Upper lobe of left lung (tissue), 6 donors: ENCODE data around the gene TEX44. TPM values are rescaled to one million over a fixed set of nuclear protein-coding genes. Genes with fewer than 3 reads are reported as not detected.
"Not testable (repeated sequence)": the region's sequence is repeated elsewhere in the genome, so short reads cannot be mapped to it uniquely, and the experiment has no call there.

ENCODE experiments used
- ATAC-seq, 2 donors: fragments of 200-7000 bp; cut with Tn5 transposase; one replicate each; pipeline ENCODE4 v1.9.1; 2022; ENCODE audit warnings: mild to moderate bottlenecking in 2 of 2, moderate library complexity in 2 of 2; ENCODE audit not compliant: low FRiP score in 2 of 2
- DNase-seq, 2 donors: peaks; one replicate each; pipeline ENCODE4 v3.0.0-alpha.2; 2019 to 2020
- H3K27ac ChIP-seq, 4 donors: fragments of 200-600 bp; sonication (generic); one replicate each; pipeline ENCODE4 v1.5.1; 2016 to 2019
- H3K27me3 ChIP-seq, 4 donors: fragments of 200-600 bp; sonication (generic); one replicate each; pipeline ENCODE4 v1.5.1; 2017 to 2019
- H3K36me3 ChIP-seq, 4 donors: fragments of 200-600 bp; sonication (generic); one replicate each; pipeline ENCODE4 v1.5.1; 2016 to 2019
- H3K4me1 ChIP-seq, 4 donors: fragments of 200-600 bp; sonication (generic); one replicate each; pipeline ENCODE4 v1.5.1; 2018 to 2019
- H3K4me3 ChIP-seq, 4 donors: fragments of 200-600 bp; sonication (generic); one replicate each; pipeline ENCODE4 v1.5.1; 2017 to 2019; ENCODE audit warnings: mild to moderate bottlenecking in 2 of 4, moderate library complexity in 1 of 4
- H3K9me3 ChIP-seq, 4 donors: fragments of 200-600 bp; sonication (generic); one replicate each; pipeline ENCODE4 v1.5.1; 2018 to 2019
- CTCF ChIP-seq, 6 experiments: fragments of 450-650 bp in 4 of 6; fragments of 200-600 bp in 2 of 6; sonication (generic) in 2 of 6; IDR thresholded peaks; one replicate each; pipeline ENCODE4 v1.5.1; 2016 to 2019; ENCODE audit warnings: antibody characterized with exemption in 6 of 6
- EP300 ChIP-seq, 4 donors: sonication (generic); formaldehyde crosslinking; IDR thresholded peaks; one replicate each; pipeline ENCODE4 v1.5.1; 2017; ENCODE audit warnings: antibody characterized with exemption in 4 of 4, control low read depth in 2 of 4
- POLR2A ChIP-seq, 4 donors: fragments of 450-650 bp; IDR thresholded peaks; one replicate each; pipeline ENCODE4 v1.5.1; 2016 to 2017; ENCODE audit warnings: antibody characterized with exemption in 4 of 4, mild to moderate bottlenecking in 2 of 4
- POLR2AphosphoS5 ChIP-seq, 2 donors: sonication (generic); formaldehyde crosslinking; IDR thresholded peaks; one replicate each; pipeline ENCODE4 v1.5.1; 2017; ENCODE audit warnings: antibody characterized with exemption in 2 of 2
- WGBS, 2 donors: methylation state at CpG; one replicate each; pipeline ENCODE4 v1.1.5; 2017 to 2018; 5-methylcytosine and 5-hydroxymethylcytosine counted together
- total RNA-seq, 6 donors: library from RNA; depleted of rRNA in 4 of 6; stranded (reverse); fragments of >200 nt in 4 of 6; gene quantifications; one replicate each; pipeline versions ENCODE4 v1.1.0 to v1.2.1, GENCODE V29; 2016 to 2021
- donor health status: DM: no; HTN: no; CAD: no; lungs with moderate emphysema.
- donor health status: DM: no; HTN: yes; CAD: no; lungs with severe emphysema.

TEX44 gene
- total RNA-seq, 6 donors from 2014 or later: not detected

- no peaks in the 10 kb centered on the region for H3K36me3 ChIP-seq
- no peak overlapping the region for H3K27ac ChIP-seq
- no peak overlapping the region for H3K4me3 ChIP-seq
- ATAC-seq (no peak), DNase-seq (no peak)
- peaks cover 0 to 11% (median 5%) of the 10 kb centered on the region in 4 donors for H3K9me3 ChIP-seq
- H3K27me3 ChIP-seq: no peaks in the 10 kb centered on the region
- WGBS, 2 donors: 73 to 79% methylated on average over 3 of the region's 3 CpGs
- TF ChIP-seq CTCF (IDR thresholded peaks at IDR 0.05): no peak
- TF ChIP-seq EP300 (IDR thresholded peaks at IDR 0.05): no peak
- TF ChIP-seq POLR2A (IDR thresholded peaks at IDR 0.05): no peak
- TF ChIP-seq POLR2AphosphoS5 (IDR thresholded peaks at IDR 0.05): no peak
- peaks cover 16 to 28% (median 22%) of the 10 kb centered on the region in 4 donors for H3K4me1 ChIP-seq
Measured at GRCh38 chr2:231548752-231549151, 43.9 kb upstream of the TEX44 start.

DNA sequence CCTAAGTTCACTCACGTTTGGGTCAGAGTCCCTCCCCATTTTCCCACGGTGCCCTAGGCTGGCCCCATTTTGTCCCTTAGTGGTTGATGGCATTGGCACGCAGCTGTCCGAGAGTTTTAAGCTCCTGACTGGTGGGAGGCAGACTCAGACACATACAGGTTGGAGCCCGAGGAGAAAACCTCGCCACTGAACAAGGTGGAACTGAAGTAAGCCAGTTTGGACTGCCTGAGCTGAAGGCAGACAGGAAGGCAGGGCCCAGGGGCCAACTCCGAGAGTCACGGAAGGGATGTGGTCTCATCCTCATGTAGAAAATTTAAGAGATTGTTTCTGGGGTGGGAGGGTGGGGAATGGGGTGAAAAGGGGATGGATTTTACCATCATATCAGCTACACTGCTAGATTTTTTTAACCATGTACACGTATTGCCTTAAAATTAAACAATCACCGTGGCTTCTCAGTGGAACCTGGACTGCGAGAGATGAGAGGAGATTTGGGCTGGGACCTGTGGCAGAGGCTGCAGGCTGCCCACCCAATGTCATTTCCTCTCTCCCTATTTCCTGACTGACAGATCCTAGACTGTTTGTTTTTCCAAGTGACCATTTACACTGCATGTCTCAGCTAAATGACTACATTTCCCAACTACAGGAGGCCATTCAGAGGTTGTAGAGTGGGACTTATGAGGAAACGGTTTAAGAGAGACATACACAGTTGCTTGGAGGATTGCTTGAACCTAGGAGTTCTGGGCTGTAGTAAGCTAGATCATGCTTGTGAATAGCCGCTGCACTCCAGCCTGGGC lies 43.0 kb upstream of the TEX44 start:
- WGBS, 2 donors: 70 to 72% methylated on average over 12 to 13 of the region's 13 CpGs
- ATAC-seq (no peak), DNase-seq (no peak)
- H3K9me3 ChIP-seq: peaks cover 0 to 11% (median 5%) of the 10 kb centered on the region in 4 donors
- H3K4me3 ChIP-seq: no peak overlapping the region
- no peak for TF ChIP-seq POLR2AphosphoS5 (IDR thresholded peaks at IDR 0.05)
- TF ChIP-seq POLR2A (IDR thresholded peaks at IDR 0.05): no peak
- TF ChIP-seq CTCF (IDR thresholded peaks at IDR 0.05): no peak
- no peak for TF ChIP-seq EP300 (IDR thresholded peaks at IDR 0.05)
- peaks cover 22 to 37% (median 30%) of the 10 kb centered on the region in 4 donors for H3K4me1 ChIP-seq
- peak overlapping the region in 3 of 4 donors; percentile 10 to 35 (median 27) for H3K27ac ChIP-seq
- no peaks in the 10 kb centered on the region for H3K36me3 ChIP-seq
- no peaks in the 10 kb centered on the region for H3K27me3 ChIP-seq

GRCh38 chr2:231552752-231553151 lies 39.9 kb upstream of the TEX44 start:
- H3K27ac ChIP-seq: no peak overlapping the region
- no peak for TF ChIP-seq POLR2AphosphoS5 (IDR thresholded peaks at IDR 0.05)
- TF ChIP-seq POLR2A (IDR thresholded peaks at IDR 0.05): no peak
- no peak for ATAC-seq
- no peaks in the 10 kb centered on the region for H3K27me3 ChIP-seq
- H3K36me3 ChIP-seq: no peaks in the 10 kb centered on the region
- peaks cover 0 to 11% (median 5%) of the 10 kb centered on the region in 4 donors for H3K9me3 ChIP-seq
- DNase-seq: no peak
- H3K4me1 ChIP-seq: peaks cover 15 to 30% (median 23%) of the 10 kb centered on the region in 4 donors
- H3K4me3 ChIP-seq: no peak overlapping the region

GRCh38 chr2:231554327-231554726 lies 38.3 kb upstream of the TEX44 start:
- 34 to 43% methylated on average over 8 of the region's 8 CpGs for WGBS, 2 donors
- ATAC-seq (peak in 1 of 2 donors; percentile 1), DNase-seq (no peak)
- no peak for TF ChIP-seq POLR2A (IDR thresholded peaks at IDR 0.05)
- TF ChIP-seq POLR2AphosphoS5 (IDR thresholded peaks at IDR 0.05): no peak
- no peak for TF ChIP-seq CTCF (IDR thresholded peaks at IDR 0.05)
- no peak for TF ChIP-seq EP300 (IDR thresholded peaks at IDR 0.05)
- H3K27ac ChIP-seq: peak overlapping the region; percentile 69 to 82 (median 78)
- H3K9me3 ChIP-seq: peaks cover 0 to 11% (median 5%) of the 10 kb centered on the region in 4 donors
- peaks cover 16 to 29% (median 24%) of the 10 kb centered on the region in 4 donors for H3K4me1 ChIP-seq
- no peaks in the 10 kb centered on the region for H3K27me3 ChIP-seq
- no peaks in the 10 kb centered on the region for H3K36me3 ChIP-seq
- peak overlapping the region; percentile 1 to 42 (median 24) for H3K4me3 ChIP-seq

- Histone ChIP-seq H3K9me3 (peaks cover 0 to 11% (median 5%) of the 10 kb centered on the region in 4 donors), H3K27me3 (no peaks in the 10 kb centered on the region), H3K4me1 (peaks cover 16 to 27% (median 23%) of the 10 kb centered on the region in 4 donors), H3K4me3 (peak overlapping the region in 3 of 4 donors; percentile 1 to 42 (median 33)), H3K36me3 (no peaks in the 10 kb centered on the region), H3K27ac (peak overlapping the region; percentile 69 to 82 (median 78))
- DNase-seq: peak; percentile 72 to 88
- WGBS, 2 donors: 46 to 56% methylated on average over 14 of the region's 14 CpGs
- peak; percentile 70 to 85 for ATAC-seq
- TF ChIP-seq EP300 (IDR thresholded peaks at IDR 0.05) (no peak), POLR2AphosphoS5 (IDR thresholded peaks at IDR 0.05) (peak in 1 of 2 donors; percentile 57)
Measured at GRCh38 chr2:231554748-231555545, 37.7 kb upstream of the TEX44 start.

DNA sequence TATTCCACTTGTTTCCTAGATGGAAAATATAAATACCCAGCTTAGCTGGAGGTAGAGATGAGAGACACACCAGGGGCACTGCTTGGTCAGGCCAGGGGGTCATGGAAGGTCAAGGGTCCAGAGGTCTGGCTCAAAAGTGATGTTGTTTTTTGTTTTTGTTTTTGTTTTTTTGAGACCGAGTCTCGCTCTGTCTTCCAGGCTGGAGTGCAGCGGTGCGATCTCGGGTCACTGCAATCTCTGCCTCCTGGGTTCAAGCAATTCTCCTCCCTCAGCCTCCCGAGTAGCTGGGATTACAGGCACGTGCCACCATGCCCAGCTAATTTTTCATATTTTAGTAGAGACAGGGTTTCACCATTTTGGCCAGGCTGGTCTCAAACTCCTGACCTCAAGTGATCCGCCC lies 36.2 kb upstream of the TEX44 start:
- peaks cover 16 to 27% (median 20%) of the 10 kb centered on the region in 4 donors for H3K4me1 ChIP-seq
- H3K4me3 ChIP-seq, DNase-seq, ATAC-seq, H3K36me3 ChIP-seq, H3K27me3 ChIP-seq: not testable (repeated sequence)
- H3K9me3 ChIP-seq: peaks cover 0 to 11% (median 5%) of the 10 kb centered on the region in 4 donors
- peak overlapping the region in 2 of 4 donors; percentile 22 to 72 for H3K27ac ChIP-seq
- WGBS, 2 donors: 92 to 97% methylated on average over 8 of the region's 8 CpGs
